Upper lobe of right lung (tissue), 1 donor: Measurements from ENCODE around the gene CBR4. TPM values are rescaled to one million over a fixed set of nuclear protein-coding genes. Genes with fewer than 3 reads are reported as not detected.

Experiments used
- ATAC-seq: fragments of 200-7000 bp; cut with Tn5 transposase; one replicate; pipeline ENCODE4 v1.9.1; 2020; ENCODE audit warnings: mild to moderate bottlenecking, moderate library complexity
- DNase-seq: peaks from one replicate; pipeline ENCODE4 v3.0.0-alpha.2; 2020
- H3K27ac ChIP-seq: fragments of 200-600 bp; one replicate; pipeline ENCODE4 v1.8.0; 2022
- H3K27me3 ChIP-seq: fragments of 200-600 bp; one replicate; pipeline ENCODE4 v1.8.0; 2022; ENCODE audit warnings: mild to moderate bottlenecking
- H3K36me3 ChIP-seq: fragments of 200-600 bp; one replicate; pipeline ENCODE4 v1.8.0; 2022
- H3K4me1 ChIP-seq: fragments of 200-600 bp; one replicate; pipeline ENCODE4 v1.8.0; 2022
- H3K4me3 ChIP-seq: fragments of 200-600 bp; one replicate; pipeline ENCODE4 v1.8.0; 2022; ENCODE audit warnings: mild to moderate bottlenecking
- H3K9me3 ChIP-seq: fragments of 200-600 bp; one replicate; pipeline ENCODE4 v1.8.0; 2022
- CTCF ChIP-seq: fragments of 200-600 bp; IDR thresholded peaks from one replicate; pipeline ENCODE4 v1.8.0; 2022; ENCODE audit warnings: antibody characterized with exemption
- intact Hi-C: fragments of 100-400 bp; cut with DNase I; formaldehyde crosslinking; loops from one replicate; pipeline ENCODE4 v1.11.0; 2022
- total RNA-seq: library from RNA; stranded (reverse); fragmentation: NEBNext Ultra II Directional; extraction: Animal tissue kit (Norgen Biotek cat#: 25700); gene quantifications from one replicate; pipeline ENCODE4 v1.2.1, GENCODE V29; 2021
- donor health status: DM: no; HTN: yes; CAD: no; lungs with severe emphysema.

The CBR4 gene
- total RNA-seq, 1 donor from 2014 or later: 13.6 TPM

- H3K4me3 ChIP-seq: no peak overlapping the region
- DNase-seq: no peak
- H3K27me3 ChIP-seq: no peaks in the 10 kb centered on the region
- intact Hi-C loops: no loop called here
- no peaks in the 10 kb centered on the region for H3K9me3 ChIP-seq
- ATAC-seq: peak; percentile 56
- H3K4me1 ChIP-seq: peaks cover 10% of the 10 kb centered on the region
- H3K36me3 ChIP-seq: no peaks in the 10 kb centered on the region
- no peak overlapping the region for H3K27ac ChIP-seq
- no peak for TF ChIP-seq CTCF
Measured at GRCh38 chr4:169051761-169052593, 41.9 kb upstream of the CBR4 start.

- DNase-seq (no peak), ATAC-seq (no peak)
- no peak overlapping the region for H3K4me3 ChIP-seq
- no peaks in the 10 kb centered on the region for H3K36me3 ChIP-seq
- H3K27ac ChIP-seq: peak overlapping the region; percentile 61
- no peaks in the 10 kb centered on the region for H3K9me3 ChIP-seq
- no peaks in the 10 kb centered on the region for H3K27me3 ChIP-seq
- peaks cover 10% of the 10 kb centered on the region for H3K4me1 ChIP-seq
- intact Hi-C loops: no loop called here
- no peak for TF ChIP-seq CTCF
Measured at GRCh38 chr4:169050881-169051760, 41.1 kb upstream of the CBR4 start.

- no peak for TF ChIP-seq CTCF
- ATAC-seq (peak; percentile 42), DNase-seq (no peak)
- Histone ChIP-seq H3K4me1 (peaks cover 10% of the 10 kb centered on the region), H3K36me3 (no peaks in the 10 kb centered on the region), H3K27ac (peak overlapping the region; percentile 61), H3K27me3 (no peaks in the 10 kb centered on the region), H3K4me3 (no peak overlapping the region), H3K9me3 (no peaks in the 10 kb centered on the region)
- intact Hi-C loops: no loop called here
Measured at GRCh38 chr4:169050284-169050683, 40.2 kb upstream of the CBR4 start.

- Histone ChIP-seq H3K36me3 (no peaks in the 10 kb centered on the region), H3K4me3 (no peak overlapping the region), H3K27me3 (no peaks in the 10 kb centered on the region), H3K27ac (no peak overlapping the region), H3K4me1 (peaks cover 10% of the 10 kb centered on the region), H3K9me3 (no peaks in the 10 kb centered on the region)
- DNase-seq (no peak), ATAC-seq (no peak)
- TF ChIP-seq CTCF: no peak
- intact Hi-C loops: no loop called here
Measured at GRCh38 chr4:169048868-169049414, 38.9 kb upstream of the CBR4 start.

GRCh38 chr4:169047956-169048355 is 37.9 kb upstream of the CBR4 start:
- no peak overlapping the region for H3K27ac ChIP-seq

More at GRCh38 chr4:169047956-169048355, 37.9 kb upstream of the CBR4 start:
- Histone ChIP-seq H3K36me3 (no peaks in the 10 kb centered on the region), H3K4me3 (no peak overlapping the region), H3K4me1 (peaks cover 10% of the 10 kb centered on the region), H3K9me3 (no peaks in the 10 kb centered on the region), H3K27me3 (no peaks in the 10 kb centered on the region)
- no peak for ATAC-seq
- DNase-seq: no peak
- intact Hi-C loops: no loop called here
- no peak for TF ChIP-seq CTCF
